DMS53 treated with DMSO at 0.1 percent for 48 hours (cell line): ENCODE results near the gene TNNC1.
A peak's percentile ranks its signal among the peaks of the same experiment; 100 is the strongest.

Experiments used
- DNase-seq: peaks from one replicate; lab custom pipeline; 2025; ENCODE audit not compliant: unreplicated experiment; lab: John Stamatoyannopoulos, UW

TNNC1 gene

GRCh38 chr3:52484680-52485461 lies 31.0 kb upstream of the TNNC1 start:
- DNase-seq = no peak

DNA sequence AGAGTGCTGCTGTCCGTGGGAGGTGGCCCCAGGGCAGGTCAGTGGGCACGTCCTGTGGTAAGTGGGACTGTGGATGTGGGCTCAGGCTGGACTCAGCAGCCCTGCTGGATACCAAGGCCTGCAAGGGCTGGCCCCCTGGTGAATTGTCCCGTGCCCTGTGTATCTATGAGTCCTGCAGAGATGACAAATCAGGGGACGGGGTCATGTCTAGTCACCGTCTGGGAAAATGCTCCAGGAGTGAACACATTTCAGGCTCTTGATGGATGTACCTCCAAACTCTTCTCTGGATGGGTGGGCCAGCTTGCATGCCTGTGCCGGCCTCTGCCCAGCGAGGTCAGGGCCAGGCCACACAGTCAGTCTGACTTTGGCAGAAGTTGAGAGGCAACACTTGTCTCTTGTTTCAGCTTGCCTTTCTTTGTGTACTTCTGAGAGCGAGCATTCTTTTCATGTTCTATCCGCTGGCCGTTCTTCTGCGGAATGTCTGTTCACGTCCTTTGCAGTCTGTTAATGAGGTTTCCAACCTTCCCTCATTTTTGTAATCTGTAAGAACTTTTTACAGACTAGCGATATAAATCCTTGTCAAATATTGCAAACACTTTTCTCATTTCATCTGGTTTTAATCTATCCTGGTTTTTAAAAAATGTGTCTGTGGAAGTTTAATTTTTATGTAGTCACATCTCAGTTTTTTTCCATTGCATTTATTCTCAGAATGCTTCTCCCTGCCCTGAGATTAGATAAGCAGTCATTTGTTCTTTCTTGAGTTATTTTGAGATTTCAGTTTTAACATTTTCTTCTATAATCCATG lies 29.9 kb upstream of the TNNC1 start:
- no peak for DNase-seq

- DNase-seq = no peak
Measured at GRCh38 chr3:52483081-52483480, 29.2 kb upstream of the TNNC1 start.

- no peak for DNase-seq
Measured at GRCh38 chr3:52481819-52482521, 28.1 kb upstream of the TNNC1 start.

GRCh38 chr3:52480768-52481715 lies 27.2 kb upstream of the TNNC1 start:
- DNase-seq = no peak

- DNase-seq = no peak
Measured at GRCh38 chr3:52479877-52480575, 26.2 kb upstream of the TNNC1 start.

- DNase-seq = no peak
Measured at GRCh38 chr3:52479037-52479876, 25.4 kb upstream of the TNNC1 start.

GRCh38 chr3:52477796-52478095 lies 23.9 kb upstream of the TNNC1 start:
- no peak for DNase-seq

- no peak for DNase-seq
Measured at GRCh38 chr3:52477076-52477795, 23.4 kb upstream of the TNNC1 start.

DNA sequence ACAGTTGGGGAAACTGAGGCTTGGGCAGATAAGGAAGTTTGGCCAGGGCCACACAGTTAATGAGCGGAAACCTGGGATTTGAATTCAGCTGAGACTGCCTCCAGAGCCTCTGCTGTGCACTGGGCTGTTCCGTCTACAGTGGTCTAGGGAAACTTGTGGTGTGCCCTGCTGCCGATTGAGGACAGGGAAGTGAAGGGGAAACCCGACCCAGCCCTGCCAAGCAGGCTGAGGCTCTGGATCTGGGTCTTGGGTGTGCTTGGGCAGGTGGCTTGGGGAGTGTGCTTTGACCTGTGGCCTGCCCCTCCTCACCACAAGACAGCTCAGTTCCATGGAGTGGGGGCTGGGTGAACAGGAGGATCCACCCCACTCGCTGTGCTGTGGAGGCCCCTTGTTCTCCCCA lies 19.2 kb upstream of the TNNC1 start:
- DNase-seq = no peak

GRCh38 chr3:52472239-52473000 lies 18.6 kb upstream of the TNNC1 start:
- DNase-seq = no peak

DNA sequence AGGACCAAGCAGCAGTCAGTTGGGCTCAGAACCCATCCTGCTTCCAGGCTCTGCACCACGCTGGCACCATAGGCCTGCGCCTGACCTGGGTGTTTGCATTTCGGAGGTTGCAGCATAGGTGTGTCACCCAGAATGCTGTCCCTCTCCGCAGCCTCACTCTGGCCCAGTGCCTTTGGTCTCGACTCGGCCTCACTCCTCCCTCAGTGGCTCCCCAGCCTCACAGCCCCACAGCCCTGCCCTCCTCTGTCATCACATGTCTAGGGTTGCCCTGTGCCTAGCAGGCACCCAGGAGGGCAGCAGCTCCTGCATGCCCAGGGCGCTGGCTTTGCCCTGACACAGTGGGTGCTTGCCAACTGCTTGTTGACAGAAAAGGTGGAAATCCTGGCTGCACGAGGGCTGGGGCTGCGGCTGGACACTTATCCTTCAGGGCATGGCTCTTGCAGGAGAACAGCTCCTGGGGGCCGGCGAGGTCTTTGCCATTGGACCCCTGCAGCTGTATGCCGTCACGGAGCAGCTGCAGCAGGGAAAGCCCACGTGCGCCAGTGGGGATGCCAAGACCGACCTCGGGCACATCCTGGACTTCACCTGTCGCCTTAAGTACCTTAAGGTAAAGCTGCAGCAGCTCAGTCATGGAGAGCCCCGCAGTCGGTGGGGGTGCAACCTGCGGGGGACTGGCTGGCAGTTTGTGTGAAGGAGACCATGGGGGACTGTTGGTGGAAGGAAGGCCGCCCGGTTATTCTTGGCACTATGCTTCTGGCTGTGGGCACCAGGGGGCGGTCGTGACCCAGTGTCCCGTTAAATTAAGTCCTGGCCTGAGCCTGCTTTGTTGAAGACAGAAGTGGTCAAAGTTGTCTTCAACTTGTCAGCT lies 17.8 kb upstream of the TNNC1 start:
- peak; percentile 16 for DNase-seq

- no peak for DNase-seq
Measured at GRCh38 chr3:52470920-52471319, 17.1 kb upstream of the TNNC1 start.

- no peak for DNase-seq
Measured at GRCh38 chr3:52469001-52469400, 15.2 kb upstream of the TNNC1 start.

DNA sequence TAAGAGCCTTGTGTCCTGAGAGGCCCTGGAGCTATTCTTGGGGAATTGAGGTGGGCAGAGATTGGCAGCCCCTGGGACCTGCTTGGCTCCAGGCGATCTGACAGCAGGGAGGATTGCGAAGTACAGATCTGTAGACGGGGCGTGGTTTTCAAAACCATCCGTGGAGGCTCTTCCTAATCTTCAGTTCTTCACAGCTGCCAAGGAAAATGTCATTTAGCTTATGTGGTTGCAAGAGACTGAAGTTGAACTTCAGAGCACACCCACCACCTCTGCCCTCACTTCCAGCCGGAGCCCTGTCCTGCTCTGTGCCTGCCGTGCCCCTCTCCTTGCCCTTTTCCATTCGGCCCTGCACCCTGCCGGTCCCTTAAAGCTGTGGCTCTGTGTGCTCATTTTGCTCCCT lies 14.5 kb upstream of the TNNC1 start:
- DNase-seq = no peak

DNA sequence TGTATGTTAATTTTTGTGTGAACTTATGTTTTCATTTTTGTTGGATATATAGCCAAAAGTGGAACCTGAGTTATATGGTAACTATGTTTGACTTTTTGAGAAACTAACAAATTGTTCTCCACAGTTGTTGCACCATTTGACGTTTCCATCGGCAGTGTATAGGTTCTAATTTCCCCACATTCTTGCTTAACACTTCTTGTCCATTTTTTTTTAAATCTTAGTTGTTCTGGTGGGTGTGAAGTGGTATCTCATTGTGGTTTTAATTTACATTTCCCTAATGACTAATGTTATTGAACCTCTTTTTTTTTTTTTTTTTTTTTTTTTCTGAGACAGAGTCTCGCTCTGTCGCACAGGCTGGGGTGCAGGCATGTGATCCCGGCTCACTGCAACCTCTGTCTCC lies 9.6 kb upstream of the TNNC1 start:
- no peak for DNase-seq

DNA sequence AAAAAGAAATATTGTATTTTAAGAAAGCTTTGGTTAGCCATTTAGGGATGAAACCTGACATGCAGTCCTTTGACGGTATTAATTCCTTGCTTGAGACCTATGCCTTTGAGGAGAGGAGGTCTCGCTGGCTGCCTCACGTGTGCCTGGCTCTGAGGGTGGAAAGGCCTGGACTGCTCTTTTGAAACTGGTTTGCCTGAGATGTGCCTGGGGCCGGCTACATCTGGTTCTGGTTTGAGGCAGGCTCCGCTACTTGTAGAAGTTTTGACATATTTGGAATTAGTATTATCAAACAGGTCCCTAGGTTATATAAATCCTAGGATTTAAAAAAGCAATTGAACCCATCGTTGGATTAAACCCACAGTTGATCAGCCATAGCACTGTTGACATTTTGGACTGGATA lies 8.0 kb upstream of the TNNC1 start:
- DNase-seq = no peak
